Fibroblast of lung (primary cell): Measurements from ENCODE around the gene NNT. TPM values are rescaled to one million over a fixed set of nuclear protein-coding genes. Genes with fewer than 3 reads are reported as not detected.

Source experiments
- DNase-seq, 2 donors: peaks; one replicate each; pipeline versions ENCODE4 v3.0.0 to v3.0.0-alpha.2; 2010; ENCODE audit warnings: low read depth in 2 of 2
- H2AFZ ChIP-seq: 2 replicates; pipeline ENCODE4 v1.5.1; 2012; ENCODE audit warnings: low read length, control low read depth, inconsistent platforms
- H3K27ac ChIP-seq: 2 replicates; pipeline ENCODE4 v1.5.1; 2011; ENCODE audit warnings: low read length, control low read depth; ENCODE audit not compliant: insufficient read depth
- H3K27me3 ChIP-seq: 2 replicates; pipeline ENCODE4 v1.5.1; 2011; ENCODE audit warnings: mild to moderate bottlenecking, low read length; ENCODE audit not compliant: control insufficient read depth, insufficient read depth
- H3K36me3 ChIP-seq: 2 replicates; pipeline ENCODE4 v1.5.1; 2011; ENCODE audit warnings: low read length; ENCODE audit not compliant: control insufficient read depth, insufficient read depth
- H3K4me1 ChIP-seq: 2 replicates; pipeline ENCODE4 v1.5.1; 2011; ENCODE audit warnings: low read length; ENCODE audit not compliant: control insufficient read depth, insufficient read depth; ENCODE audit errors: extremely low read depth
- H3K4me2 ChIP-seq: 2 replicates; pipeline ENCODE4 v1.5.1; 2011; ENCODE audit warnings: low read length, control low read depth; ENCODE audit not compliant: insufficient read depth; ENCODE audit errors: extremely low read depth
- H3K4me3 ChIP-seq, 4 experiments: fragments of 200-600 bp in 1 of 4; sonication (generic) in 1 of 4; replicated peaks in 1 of 4; 2 replicates each; pipeline ENCODE4 v1.5.1; 2011 to 2016; ENCODE audit warnings: low read length in 4 of 4, low read depth in 3 of 4, mild to moderate bottlenecking in 3 of 4, control low read depth in 2 of 4, inconsistent platforms in 1 of 4, mixed read lengths in 1 of 4; ENCODE audit not compliant: insufficient read depth in 1 of 4; ENCODE audit errors: control extremely low read depth in 1 of 4
- H3K79me2 ChIP-seq: 2 replicates; pipeline ENCODE4 v1.5.1; 2012; ENCODE audit warnings: mild to moderate bottlenecking, low read length, inconsistent platforms; ENCODE audit not compliant: control insufficient read depth, insufficient read depth
- H3K9ac ChIP-seq: 2 replicates; pipeline ENCODE4 v1.5.1; 2011; ENCODE audit warnings: mild to moderate bottlenecking, low read length, control low read depth; ENCODE audit not compliant: insufficient read depth
- H3K9me3 ChIP-seq: 2 replicates; pipeline ENCODE4 v1.5.1; 2012; ENCODE audit warnings: low read depth, low read length; ENCODE audit not compliant: control insufficient read depth, insufficient read depth
- H4K20me1 ChIP-seq: 2 replicates; pipeline ENCODE4 v1.5.1; 2011; ENCODE audit warnings: low read length; ENCODE audit not compliant: control insufficient read depth, insufficient read depth; ENCODE audit errors: extremely low read depth
- CTCF ChIP-seq, 2 donors: IDR thresholded peaks in 1 of 2; conservative IDR thresholded peaks in 1 of 2; 1 replicate in 1 of 2; 2 replicates in 1 of 2; pipeline ENCODE4 v1.5.1; 2011 to 2012; ENCODE audit warnings: low read length in 2 of 2, control low read depth in 1 of 2, inconsistent platforms in 1 of 2, low read depth in 1 of 2, mild to moderate bottlenecking in 1 of 2
- EZH2 ChIP-seq: IDR thresholded peaks from 2 replicates; pipeline ENCODE4 v1.5.1; 2012; ENCODE audit warnings: low read length, control low read depth, mild to moderate bottlenecking; ENCODE audit errors: missing control alignments
- polyA plus RNA-seq, 2 donors: library from polyadenylated mRNA; depleted of rRNA in 1 of 2; stranded (reverse) in 1 of 2; unstranded in 1 of 2; fragments of >200 nt; gene quantifications; 2 replicates each; pipeline ENCODE4 v1.2.1, GENCODE V29; 2011 to 2012; ENCODE audit warnings: missing spikeins in 1 of 2
- total RNA-seq: library from RNA; depleted of rRNA; stranded (reverse); fragments of >200 nt; gene quantifications from 2 replicates; pipeline ENCODE4 v1.2.1, GENCODE V29; 2014

NNT gene
- total and polyA plus RNA-seq, 2 donors (not counting 1 experiment from before 2014, with no cell fraction given): 65.7 to 115 TPM

- DNase-seq: peak in 1 of 2 donors; percentile 47
- H3K4me1 ChIP-seq: peaks cover 2% of the 10 kb centered on the region
- no peak overlapping the region for H2AFZ ChIP-seq
- no peak overlapping the region for H3K4me2 ChIP-seq
- no peaks in the 10 kb centered on the region for H3K9me3 ChIP-seq
- H3K4me3 ChIP-seq: no peak overlapping the region
- H3K27me3 ChIP-seq: no peaks in the 10 kb centered on the region
- H3K9ac ChIP-seq: no peak overlapping the region
- H3K36me3 ChIP-seq: no peaks in the 10 kb centered on the region
- TF ChIP-seq CTCF (conservative IDR thresholded peaks at IDR 0.05 in 1 of 2, IDR thresholded peaks at IDR 0.05 in 1 of 2; ENCODE audit: low read depth in 1 of 2, low read length in 2 of 2) (no peak), EZH2 (no peak)
- H3K79me2 ChIP-seq: no peaks in the 10 kb centered on the region
- H4K20me1 ChIP-seq: no peaks in the 10 kb centered on the region
- no peak overlapping the region for H3K27ac ChIP-seq
Observed at GRCh38 chr5:43687275-43687674, 84.3 kb downstream of the NNT start.

GRCh38 chr5:43691275-43691674 lies 88.3 kb downstream of the NNT start:
- Histone ChIP-seq H3K27me3 (no peaks in the 10 kb centered on the region), H3K36me3 (no peaks in the 10 kb centered on the region), H3K4me2 (no peak overlapping the region), H3K27ac (no peak overlapping the region), H3K9ac (no peak overlapping the region), H3K9me3 (no peaks in the 10 kb centered on the region), H3K4me3 (no peak overlapping the region), H3K79me2 (no peaks in the 10 kb centered on the region), H4K20me1 (no peaks in the 10 kb centered on the region), H3K4me1 (peaks cover 2% of the 10 kb centered on the region), H2AFZ (no peak overlapping the region)
- no peak for DNase-seq
- TF ChIP-seq EZH2: no peak
- no peak for TF ChIP-seq CTCF (conservative IDR thresholded peaks at IDR 0.05 in 1 of 2, IDR thresholded peaks at IDR 0.05 in 1 of 2; ENCODE audit: low read depth in 1 of 2, low read length in 2 of 2)

GRCh38 chr5:43691893-43692292 lies 88.9 kb downstream of the NNT start:
- no peaks in the 10 kb centered on the region for H3K9me3 ChIP-seq
- no peak overlapping the region for H3K4me2 ChIP-seq
- H3K27ac ChIP-seq: no peak overlapping the region
- H3K4me1 ChIP-seq: peaks cover 2% of the 10 kb centered on the region
- no peaks in the 10 kb centered on the region for H3K36me3 ChIP-seq
- no peaks in the 10 kb centered on the region for H4K20me1 ChIP-seq
- DNase-seq: no peak
- no peak overlapping the region for H2AFZ ChIP-seq
- no peaks in the 10 kb centered on the region for H3K79me2 ChIP-seq
- no peak overlapping the region for H3K9ac ChIP-seq
- no peak overlapping the region for H3K4me3 ChIP-seq
- TF ChIP-seq CTCF (conservative IDR thresholded peaks at IDR 0.05 in 1 of 2, IDR thresholded peaks at IDR 0.05 in 1 of 2; ENCODE audit: low read depth in 1 of 2, low read length in 2 of 2): no peak
- no peak for TF ChIP-seq EZH2
- H3K27me3 ChIP-seq: no peaks in the 10 kb centered on the region
